GM12864 (cell line): ENCODE measurements around the gene PRKD1.

Experiments used
- DNase-seq: peaks from one replicate; pipeline ENCODE4 v3.0.0-alpha.2; 2011; ENCODE audit warnings: low read depth
- H3K4me3 ChIP-seq: 2 replicates; pipeline ENCODE4 v1.5.1; 2011; ENCODE audit warnings: mild to moderate bottlenecking, low read depth, low read length, control low read depth
- CTCF ChIP-seq: IDR thresholded peaks from 2 replicates; pipeline ENCODE4 v1.5.1; 2011; ENCODE audit warnings: low read depth, mild to moderate bottlenecking, moderate library complexity, low read length, control low read depth, inconsistent platforms; ENCODE audit errors: missing control alignments

PRKD1 gene

GRCh38 chr14:29937116-29937515 is 9.5 kb upstream of the PRKD1 start:
- no peak overlapping the region for H3K4me3 ChIP-seq
- no peak for TF ChIP-seq CTCF
- DNase-seq, result no peak

GRCh38 chr14:29930283-29930682 is 2.6 kb upstream of the PRKD1 start:
- H3K4me3 ChIP-seq, result no peak overlapping the region
- no peak for DNase-seq
- no peak for TF ChIP-seq CTCF

GRCh38 chr14:29928117-29928640 is 532 bp upstream of the PRKD1 start:
- no peak overlapping the region for H3K4me3 ChIP-seq
- DNase-seq, result no peak
- TF ChIP-seq CTCF, result no peak

- no peak for TF ChIP-seq CTCF
- no peak for DNase-seq
- H3K4me3 ChIP-seq, result no peak overlapping the region
Observed at GRCh38 chr14:29926701-29927375, 809 bp downstream of the PRKD1 start.

GRCh38 chr14:29926228-29926627 is 1.4 kb downstream of the PRKD1 start:
- no peak overlapping the region for H3K4me3 ChIP-seq
- no peak for DNase-seq
- no peak for TF ChIP-seq CTCF

GRCh38 chr14:29925736-29926135 is 1.9 kb downstream of the PRKD1 start:
- no peak for TF ChIP-seq CTCF
- no peak for DNase-seq
- H3K4me3 ChIP-seq, result no peak overlapping the region
